Measurements from ENCODE around the gene CDNF. TPM values are rescaled to one million over a fixed set of nuclear protein-coding genes. Genes with fewer than 3 reads are reported as not detected.

CDNF gene
- total RNA-seq, 4 donors from 2014 or later: 2.6 to 9.4 (median 3.8) TPM

DNA sequence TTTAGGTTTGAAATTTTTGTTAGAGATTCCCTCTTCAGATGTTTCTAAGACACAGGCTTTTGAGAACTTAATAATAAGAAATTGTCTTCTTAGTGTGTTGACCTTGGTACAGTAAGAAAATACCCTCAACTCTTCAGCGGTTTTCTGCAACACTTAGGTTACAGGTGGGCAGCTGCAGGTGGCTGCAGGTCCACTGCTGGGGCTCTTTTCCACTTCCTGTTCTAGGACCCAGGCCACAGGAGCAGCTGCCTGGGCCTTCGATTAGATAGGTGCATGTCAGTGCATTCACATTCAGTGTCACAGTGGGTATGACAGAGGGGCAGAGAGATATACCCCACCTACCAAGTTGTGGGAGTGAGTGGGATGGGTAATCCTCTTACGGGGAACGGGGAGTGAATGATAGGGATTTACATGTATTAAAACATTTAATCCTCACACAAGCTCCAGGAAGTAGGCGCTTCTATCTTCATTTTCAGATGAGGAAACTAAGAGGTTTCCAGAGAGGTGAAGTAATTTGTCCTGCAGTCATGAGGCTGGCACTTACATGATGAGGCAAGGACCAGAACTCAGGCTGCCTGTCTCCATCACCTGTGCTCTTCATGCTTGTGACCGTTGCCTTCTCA is 20.6 kb upstream of the CDNF start:
- WGBS, 2 donors: 88 to 90% methylated on average over 6 of the region's 6 CpGs
- Histone ChIP-seq H3K4me3 (replicated peaks in 1 of 3) (no peak overlapping the region), H3K4me1 (peaks cover 0 to 3% of the 10 kb centered on the region in 2 donors), H3K9me3 (no peaks in the 10 kb centered on the region), H3K27ac (no peak overlapping the region), H3K36me3 (peaks cover 0 to 14% of the 10 kb centered on the region in 2 donors), H3K27me3 (no peaks in the 10 kb centered on the region)
- DNase-seq: no peak
- TF ChIP-seq, protein P1, sequence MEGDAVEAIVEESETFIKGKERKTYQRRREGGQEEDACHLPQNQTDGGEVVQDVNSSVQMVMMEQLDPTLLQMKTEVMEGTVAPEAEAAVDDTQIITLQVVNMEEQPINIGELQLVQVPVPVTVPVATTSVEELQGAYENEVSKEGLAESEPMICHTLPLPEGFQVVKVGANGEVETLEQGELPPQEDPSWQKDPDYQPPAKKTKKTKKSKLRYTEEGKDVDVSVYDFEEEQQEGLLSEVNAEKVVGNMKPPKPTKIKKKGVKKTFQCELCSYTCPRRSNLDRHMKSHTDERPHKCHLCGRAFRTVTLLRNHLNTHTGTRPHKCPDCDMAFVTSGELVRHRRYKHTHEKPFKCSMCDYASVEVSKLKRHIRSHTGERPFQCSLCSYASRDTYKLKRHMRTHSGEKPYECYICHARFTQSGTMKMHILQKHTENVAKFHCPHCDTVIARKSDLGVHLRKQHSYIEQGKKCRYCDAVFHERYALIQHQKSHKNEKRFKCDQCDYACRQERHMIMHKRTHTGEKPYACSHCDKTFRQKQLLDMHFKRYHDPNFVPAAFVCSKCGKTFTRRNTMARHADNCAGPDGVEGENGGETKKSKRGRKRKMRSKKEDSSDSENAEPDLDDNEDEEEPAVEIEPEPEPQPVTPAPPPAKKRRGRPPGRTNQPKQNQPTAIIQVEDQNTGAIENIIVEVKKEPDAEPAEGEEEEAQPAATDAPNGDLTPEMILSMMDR (IDR thresholded peaks at IDR 0.05): no peak
- no peak for TF ChIP-seq POLR2A (IDR thresholded peaks at IDR 0.05)
- intact Hi-C loops (cut with DNase I): no loop called here

DNA sequence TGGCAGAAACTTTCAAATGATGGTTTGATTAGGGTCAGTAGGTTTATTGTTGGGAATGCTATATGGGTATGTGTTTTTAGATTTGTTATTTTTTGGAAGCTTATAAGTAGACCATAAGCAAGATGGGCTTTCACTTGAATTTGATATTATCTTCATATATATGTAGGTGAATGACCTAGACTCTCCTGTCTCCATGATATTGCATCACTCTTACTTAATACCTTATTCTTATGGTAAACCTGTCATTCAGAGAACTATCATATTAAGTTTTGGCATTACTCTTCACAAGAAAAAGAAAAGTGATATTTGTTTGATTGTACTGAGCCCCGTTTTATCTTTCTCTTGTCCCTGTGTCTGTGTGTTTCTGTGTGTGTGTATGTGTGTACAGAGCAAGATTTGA is 17.6 kb upstream of the CDNF start:
- intact Hi-C loops (cut with DNase I): no loop called here
- no peaks in the 10 kb centered on the region for H3K27me3 ChIP-seq
- H3K27ac ChIP-seq: no peak overlapping the region
- H3K36me3 ChIP-seq: peaks cover 0 to 20% of the 10 kb centered on the region in 2 donors
- no peak overlapping the region for H3K4me3 ChIP-seq (replicated peaks in 1 of 3)
- H3K4me1 ChIP-seq: no peaks in the 10 kb centered on the region
- WGBS, 2 donors: 96% methylated on average over 1 of the region's 1 CpG
- H3K9me3 ChIP-seq: no peaks in the 10 kb centered on the region
- DNase-seq: no peak
- TF ChIP-seq POLR2A (IDR thresholded peaks at IDR 0.05): no peak
- TF ChIP-seq, protein P1 (IDR thresholded peaks at IDR 0.05): no peak

DNA sequence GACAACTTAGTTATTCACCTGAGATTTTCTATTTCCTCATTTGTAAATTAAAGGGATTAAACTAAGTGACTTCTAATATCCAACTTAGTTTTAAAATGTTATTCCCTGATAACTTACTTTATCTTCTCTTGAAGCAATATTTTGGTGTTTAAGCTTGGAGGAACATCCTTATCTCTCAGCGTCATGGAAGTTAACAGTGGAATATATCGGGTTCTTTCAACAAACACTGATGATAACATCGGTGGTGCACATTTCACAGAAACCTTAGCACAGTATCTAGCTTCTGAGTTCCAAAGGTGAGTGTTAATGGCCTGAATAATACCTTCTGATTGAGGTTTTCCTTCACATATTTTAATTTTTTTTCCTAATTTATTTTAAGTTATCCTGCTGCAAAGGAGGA is 14.4 kb upstream of the CDNF start:
- H3K27me3 ChIP-seq: no peaks in the 10 kb centered on the region
- H3K36me3 ChIP-seq: peaks cover 0 to 18% of the 10 kb centered on the region in 2 donors
- 96 to 100% methylated on average over 3 of the region's 3 CpGs for WGBS, 2 donors
- no peaks in the 10 kb centered on the region for H3K4me1 ChIP-seq
- no peaks in the 10 kb centered on the region for H3K9me3 ChIP-seq
- no peak for TF ChIP-seq POLR2A (IDR thresholded peaks at IDR 0.05)
- TF ChIP-seq, protein P1 (IDR thresholded peaks at IDR 0.05): no peak
- H3K27ac ChIP-seq: no peak overlapping the region
- DNase-seq: no peak
- H3K4me3 ChIP-seq (replicated peaks in 1 of 3): no peak overlapping the region
- intact Hi-C loops (cut with DNase I): no loop called here

DNA sequence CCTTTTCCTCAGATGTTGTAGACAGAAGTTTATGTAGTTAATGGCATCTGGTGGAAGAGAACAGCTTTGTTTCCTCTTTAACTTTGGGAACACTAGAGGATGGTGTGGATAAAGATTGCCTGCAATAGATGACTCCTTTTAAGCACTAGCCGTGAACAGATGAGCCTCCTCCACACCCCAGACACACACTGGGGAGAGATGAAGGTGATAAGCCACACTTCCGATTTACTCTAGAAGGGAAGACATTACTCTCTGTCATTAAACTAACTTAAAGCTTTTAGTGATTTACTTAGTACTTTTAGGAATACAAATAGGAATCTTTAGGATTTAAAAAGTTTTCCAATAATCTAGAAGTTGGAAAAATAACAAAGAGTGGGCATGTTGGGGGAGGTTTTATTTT is 7.1 kb upstream of the CDNF start:
- Histone ChIP-seq H3K4me1 (no peaks in the 10 kb centered on the region), H3K27ac (no peak overlapping the region), H3K36me3 (peaks cover 17 to 33% of the 10 kb centered on the region in 2 donors), H3K4me3 (replicated peaks in 1 of 3) (no peak overlapping the region), H3K9me3 (no peaks in the 10 kb centered on the region), H3K27me3 (no peaks in the 10 kb centered on the region)
- intact Hi-C loops (cut with DNase I): no loop called here
- WGBS, 2 donors: 91 to 93% methylated on average over 2 of the region's 2 CpGs
- TF ChIP-seq POLR2A (IDR thresholded peaks at IDR 0.05): no peak
- TF ChIP-seq, protein P1 (IDR thresholded peaks at IDR 0.05): no peak
- DNase-seq: no peak

DNA sequence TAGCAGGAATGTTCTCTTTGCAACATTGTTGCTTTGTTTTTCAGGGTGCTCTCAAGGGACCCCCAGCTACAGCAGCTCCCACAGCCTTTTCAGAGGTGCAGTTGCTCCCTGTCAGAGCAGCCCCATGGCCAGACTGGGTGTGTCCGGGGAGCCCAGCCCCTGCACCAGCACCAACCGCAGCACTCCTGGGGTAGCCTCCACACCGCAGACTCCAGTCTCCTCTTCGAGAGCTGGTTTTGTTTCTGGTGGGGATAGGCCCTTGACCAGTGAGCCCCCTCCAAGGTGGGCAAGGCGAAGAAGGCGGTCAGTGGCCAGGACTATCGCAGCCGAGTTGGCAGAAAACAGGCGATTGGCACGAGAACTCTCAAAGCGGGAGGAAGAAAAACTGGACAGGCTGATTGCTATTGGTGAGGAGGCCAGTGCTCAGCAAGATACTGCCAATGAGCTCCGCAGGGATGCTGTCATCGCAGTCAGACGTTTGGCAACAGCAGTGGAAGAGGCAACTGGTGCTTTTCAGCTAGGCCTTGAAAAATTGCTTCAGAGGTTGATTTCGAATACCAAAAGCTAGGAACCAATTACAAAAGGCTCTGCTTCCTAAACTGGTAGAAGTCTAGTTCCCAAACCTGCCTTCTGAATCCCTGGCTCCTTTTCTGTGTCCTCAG is 5.6 kb upstream of the CDNF start:
- H3K9me3 ChIP-seq: no peaks in the 10 kb centered on the region
- H3K36me3 ChIP-seq: peaks cover 17 to 30% of the 10 kb centered on the region in 2 donors
- no peak for TF ChIP-seq POLR2A (IDR thresholded peaks at IDR 0.05)
- TF ChIP-seq, protein P1 (IDR thresholded peaks at IDR 0.05): no peak
- intact Hi-C loops (cut with DNase I): no loop called here
- peaks cover 4 to 7% of the 10 kb centered on the region in 2 donors for H3K4me1 ChIP-seq
- WGBS, 2 donors: 94 to 95% methylated on average over 15 of the region's 15 CpGs
- H3K27me3 ChIP-seq: no peaks in the 10 kb centered on the region
- H3K27ac ChIP-seq: no peak overlapping the region
- no peak for DNase-seq
- no peak overlapping the region for H3K4me3 ChIP-seq (replicated peaks in 1 of 3)

All from thyroid gland (tissue), 4 donors.